Measurements from ENCODE around the gene KRT77.

KRT77 gene

DNA sequence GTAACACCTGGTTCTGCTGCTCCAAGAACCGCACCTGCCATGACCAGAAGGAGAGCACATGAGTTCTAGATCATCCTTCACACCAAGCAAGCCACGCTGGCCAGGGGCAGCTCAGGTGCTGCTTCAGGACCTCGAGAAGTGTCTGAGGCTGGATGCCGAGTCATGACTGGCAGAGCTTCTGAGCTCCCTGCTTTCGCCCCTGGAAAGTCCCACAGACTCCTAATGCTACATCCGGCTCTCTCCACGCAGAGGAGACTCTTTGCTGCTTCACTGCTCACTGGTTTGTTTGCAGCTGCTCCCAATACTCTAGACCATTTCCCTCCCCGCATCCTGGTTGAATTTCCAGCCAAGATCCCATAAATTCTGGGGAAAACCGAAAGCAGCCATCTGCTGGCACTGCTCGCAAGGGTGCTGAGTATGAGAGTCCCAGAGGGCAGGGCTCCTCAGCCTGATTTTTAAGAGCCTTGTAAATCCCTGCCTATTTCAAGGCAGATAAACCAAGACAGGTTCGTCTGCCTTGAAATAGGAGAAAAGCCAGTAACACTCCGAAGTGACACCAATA is 52.7 kb downstream of the KRT77 start:
- no peak for DNase-seq

GRCh38 chr12:52649066-52649465 is 54.3 kb downstream of the KRT77 start:
- DNase-seq = no peak

- no peak for DNase-seq
These were observed 55.2 kb downstream of the KRT77 start for GRCh38 chr12:52648012-52648550.

DNA sequence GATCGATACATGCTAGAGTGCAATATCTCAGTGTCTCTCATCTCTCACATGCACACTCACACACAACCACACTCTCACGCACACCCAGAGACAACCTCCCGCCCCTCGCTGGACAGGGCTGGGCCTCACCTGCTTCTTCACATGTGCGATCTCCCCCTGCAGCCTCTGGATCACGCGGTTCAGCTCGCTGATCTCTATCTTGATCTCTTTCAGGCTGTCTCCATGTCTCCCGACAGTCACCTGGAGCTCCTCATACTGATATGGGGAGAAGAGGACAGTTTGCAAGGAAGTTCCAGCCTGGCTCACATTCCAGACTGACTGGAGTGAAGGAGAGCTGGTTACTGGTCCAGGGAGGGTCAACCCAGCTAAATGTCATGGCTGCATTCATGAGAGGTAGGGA is 55.7 kb downstream of the KRT77 start:
- DNase-seq = no peak

- no peak for DNase-seq
These were observed 56.7 kb downstream of the KRT77 start for GRCh38 chr12:52646613-52647012.

- DNase-seq = no peak
These were observed 57.3 kb downstream of the KRT77 start for GRCh38 chr12:52645982-52646381.

GRCh38 chr12:52645120-52645761 is 58.1 kb downstream of the KRT77 start:
- DNase-seq = no peak

DNA sequence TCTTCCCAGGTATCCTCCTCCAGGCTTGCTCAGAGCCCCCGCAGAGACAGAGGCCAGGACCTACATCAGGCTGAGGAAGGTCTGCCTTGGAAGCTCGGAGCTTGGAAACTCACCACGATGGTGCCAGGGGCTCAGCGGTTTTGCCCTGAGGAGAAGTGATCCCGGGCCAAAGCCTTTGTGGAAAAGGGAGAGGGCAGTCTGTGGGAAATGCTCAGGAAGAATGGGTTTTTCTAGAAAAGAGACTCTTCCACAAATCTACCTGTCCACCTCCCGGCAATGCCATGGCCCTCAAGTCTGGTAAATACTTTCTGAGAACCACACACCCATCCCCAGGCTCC is 59.3 kb downstream of the KRT77 start:
- no peak for DNase-seq

DNA sequence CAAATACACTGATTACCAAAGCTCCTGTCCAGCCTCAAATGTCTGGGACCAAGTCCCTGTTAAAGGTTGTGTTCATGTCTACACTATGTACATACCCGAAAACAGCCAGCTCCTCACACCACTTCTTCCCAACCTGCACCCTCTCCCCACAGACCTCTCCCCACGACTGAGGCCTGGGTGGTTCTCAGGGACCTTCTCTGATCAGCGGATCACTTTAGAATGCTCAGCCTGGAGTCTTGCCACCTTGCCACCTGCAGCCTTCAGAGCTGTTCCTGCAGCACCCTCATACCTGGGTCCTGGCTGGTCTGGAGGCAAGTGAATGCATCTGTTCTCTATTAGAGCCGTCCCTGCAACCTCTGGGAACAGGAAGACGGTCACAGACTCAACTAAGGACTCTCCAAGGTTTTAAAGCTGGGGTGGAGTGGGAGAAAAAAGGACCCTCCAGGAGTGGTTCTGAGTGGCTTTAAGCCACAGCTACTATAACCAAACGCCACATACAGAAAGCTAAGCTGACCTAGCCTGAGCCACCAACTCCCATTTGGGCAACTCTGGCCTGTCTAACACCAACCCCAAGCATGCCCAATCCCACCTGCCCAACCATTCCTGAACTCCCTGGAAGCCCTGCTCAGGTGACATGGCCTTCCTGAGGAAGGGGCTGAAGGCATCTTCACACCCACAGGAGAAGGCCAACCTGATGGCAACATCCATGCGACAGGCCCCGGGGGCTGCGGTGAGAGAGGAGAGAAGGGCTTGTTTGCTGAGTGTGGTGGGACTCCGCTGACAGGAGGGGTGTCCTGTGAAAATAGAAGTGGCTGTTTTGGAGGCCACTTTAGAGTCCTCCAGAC is 59.9 kb downstream of the KRT77 start:
- no peak for DNase-seq

DNA sequence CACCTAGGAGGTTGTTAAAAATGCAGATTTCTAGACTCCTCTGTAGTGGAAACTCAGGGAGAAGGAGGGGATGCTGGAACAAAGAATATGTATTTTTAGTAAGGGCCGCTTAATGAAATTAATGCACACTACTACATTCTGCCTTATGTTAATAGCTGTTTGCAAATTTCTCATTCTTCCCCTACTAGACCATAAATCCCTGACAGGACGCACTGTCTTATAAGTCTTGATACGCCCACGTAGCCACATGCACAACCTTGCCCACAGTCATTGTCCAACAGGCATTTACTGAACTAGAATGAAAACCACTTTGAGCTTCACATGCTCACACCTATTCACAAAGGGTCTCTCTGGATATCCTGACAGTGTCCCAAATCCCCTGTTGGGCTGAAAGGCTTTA is 61.9 kb downstream of the KRT77 start:
- no peak for DNase-seq

Measured in NCI-H146 (cell line).